GM23248 (cell line): ENCODE data around the gene NKX2-8. TPM values are rescaled to one million over a fixed set of nuclear protein-coding genes. Genes with fewer than 3 reads are reported as not detected.

Experiments used
- DNase-seq: peaks from one replicate; pipeline ENCODE4 v3.0.0-alpha.2; 2015
- H2AFZ ChIP-seq: fragments of 200-600 bp; sonication (generic); 2 replicates; pipeline ENCODE4 v1.6.1; 2016; ENCODE audit warnings: antibody characterized with exemption
- H3F3A ChIP-seq: fragments of 200-600 bp; sonication (generic); 2 replicates; pipeline ENCODE4 v1.6.1; 2016; ENCODE audit warnings: mild to moderate bottlenecking, antibody characterized with exemption, mixed run types; ENCODE audit not compliant: insufficient read depth
- H3K27ac ChIP-seq: fragments of 200-600 bp; sonication (generic); 2 replicates; pipeline ENCODE4 v1.5.1; 2016; ENCODE audit warnings: mild to moderate bottlenecking
- H3K27me3 ChIP-seq: fragments of 200-600 bp; sonication (generic); replicated peaks from 2 replicates; pipeline ENCODE4 v1.6.1; 2016; ENCODE audit warnings: mild to moderate bottlenecking; ENCODE audit not compliant: insufficient read depth
- H3K36me3 ChIP-seq: fragments of 200-600 bp; sonication (generic); 2 replicates; pipeline ENCODE4 v1.6.1; 2016; ENCODE audit warnings: low read depth, mild to moderate bottlenecking
- H3K4me1 ChIP-seq: fragments of 200-600 bp; sonication (generic); 2 replicates; pipeline ENCODE4 v1.6.1; 2016; ENCODE audit warnings: mild to moderate bottlenecking; ENCODE audit not compliant: insufficient read depth
- H3K4me2 ChIP-seq: fragments of 200-600 bp; sonication (generic); one replicate; pipeline ENCODE4 v1.6.1; 2016; ENCODE audit warnings: mild to moderate bottlenecking; ENCODE audit not compliant: unreplicated experiment
- H3K4me3 ChIP-seq: fragments of 200-600 bp; sonication (generic); 2 replicates; pipeline ENCODE4 v1.5.1; 2016; ENCODE audit warnings: mild to moderate bottlenecking
- H3K79me2 ChIP-seq: fragments of 200-600 bp; sonication (generic); 2 replicates; pipeline ENCODE4 v1.6.1; 2016; ENCODE audit warnings: mild to moderate bottlenecking; ENCODE audit not compliant: insufficient read depth
- H3K9ac ChIP-seq: fragments of 200-600 bp; sonication (generic); 2 replicates; pipeline ENCODE4 v1.6.1; 2016; ENCODE audit warnings: mild to moderate bottlenecking
- H3K9me2 ChIP-seq: fragments of 200-600 bp; sonication (generic); 2 replicates; pipeline ENCODE4 v1.6.1; 2016; ENCODE audit warnings: mixed run types, mild to moderate bottlenecking, moderate library complexity; ENCODE audit not compliant: insufficient read depth
- H3K9me3 ChIP-seq: fragments of 200-600 bp; sonication (generic); one replicate; pipeline ENCODE4 v1.6.1; 2017; ENCODE audit warnings: low read depth
- H4K20me1 ChIP-seq: fragments of 200-600 bp; sonication (generic); 2 replicates; pipeline ENCODE4 v1.6.0; 2016; ENCODE audit not compliant: insufficient read depth
- EZH2 ChIP-seq: fragments of 200-600 bp; sonication (generic); IDR thresholded peaks from 2 replicates; pipeline ENCODE4 v1.6.1; 2018; ENCODE audit warnings: antibody characterized with exemption, mild to moderate bottlenecking; ENCODE audit not compliant: insufficient read depth, poor library complexity, severe bottlenecking
- EZH2phosphoT487 ChIP-seq: fragments of 200-600 bp; sonication (generic); IDR thresholded peaks from 2 replicates; pipeline ENCODE4 v1.6.1; 2018; ENCODE audit warnings: antibody characterized with exemption, moderate library complexity, mild to moderate bottlenecking, low read depth; ENCODE audit not compliant: insufficient read depth
- WGBS, 2 experiments: methylation state at CpG; one replicate each; pipeline ENCODE4 v1.1.6; 2015 to 2017; ENCODE audit warnings: low lambda C conversion rate in 2 of 2, low coverage in 1 of 2; ENCODE audit errors: missing lambda C conversion rate in 2 of 2; 5-methylcytosine and 5-hydroxymethylcytosine counted together
- in situ Hi-C: fragments of 300-500 bp; cut with MboI; formaldehyde crosslinking; loops from 2 replicates; pipeline ENCODE4 v1.15.0; 2020
- polyA plus RNA-seq: library from polyadenylated mRNA; unstranded; fragments of >200 nt; fragmentation: Nextera tagmentation; extraction: Ambion mirVana; gene quantifications from 2 replicates; pipeline ENCODE4 v1.2.1, GENCODE V29; 2016
- total RNA-seq: library from RNA; depleted of rRNA; stranded (reverse); fragments of >200 nt; shearing (Covaris generic); gene quantifications from 2 replicates; pipeline ENCODE4 v1.2.3, GENCODE V29; 2014

The NKX2-8 gene
- total and polyA plus RNA-seq, 2 experiments from 2014 or later: not detected

DNA sequence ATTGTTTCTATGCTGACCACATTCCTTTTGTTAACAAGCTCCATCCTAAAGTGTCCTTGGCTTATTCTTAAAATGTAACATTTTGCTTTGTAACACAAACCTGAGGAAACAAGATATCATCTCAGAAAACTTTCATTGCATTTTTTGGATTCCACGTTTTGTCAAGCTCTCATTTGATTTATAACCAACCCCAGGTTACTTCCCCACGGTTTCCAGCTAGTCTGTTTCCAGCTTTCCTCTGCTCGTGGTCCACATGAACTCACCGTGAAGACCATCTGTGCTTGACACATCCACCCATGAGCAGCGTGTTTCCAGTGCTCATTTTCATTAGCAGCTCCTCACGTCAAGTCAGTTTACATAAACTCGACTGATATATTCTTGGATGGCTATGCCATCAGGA lies 6.4 kb upstream of the NKX2-8 start:
- H3K27ac ChIP-seq: no peak overlapping the region
- H3K27me3 ChIP-seq: peaks cover 86% of the 10 kb centered on the region
- in situ Hi-C loops: no loop called here
- no peaks in the 10 kb centered on the region for H3K36me3 ChIP-seq
- TF ChIP-seq EZH2 (no peak), EZH2phosphoT487 (no peak)
- no peak overlapping the region for H3K9ac ChIP-seq
- no peaks in the 10 kb centered on the region for H3F3A ChIP-seq
- no peak overlapping the region for H3K4me2 ChIP-seq
- no peaks in the 10 kb centered on the region for H3K9me3 ChIP-seq
- H3K9me2 ChIP-seq: no peaks in the 10 kb centered on the region
- H3K4me3 ChIP-seq: no peak overlapping the region
- no peak for DNase-seq
- 8 to 11% methylated on average over 7 of the region's 7 CpGs for WGBS, 2 experiments
- no peaks in the 10 kb centered on the region for H4K20me1 ChIP-seq
- H3K79me2 ChIP-seq: no peaks in the 10 kb centered on the region
- H2AFZ ChIP-seq: no peak overlapping the region
- no peaks in the 10 kb centered on the region for H3K4me1 ChIP-seq

DNA sequence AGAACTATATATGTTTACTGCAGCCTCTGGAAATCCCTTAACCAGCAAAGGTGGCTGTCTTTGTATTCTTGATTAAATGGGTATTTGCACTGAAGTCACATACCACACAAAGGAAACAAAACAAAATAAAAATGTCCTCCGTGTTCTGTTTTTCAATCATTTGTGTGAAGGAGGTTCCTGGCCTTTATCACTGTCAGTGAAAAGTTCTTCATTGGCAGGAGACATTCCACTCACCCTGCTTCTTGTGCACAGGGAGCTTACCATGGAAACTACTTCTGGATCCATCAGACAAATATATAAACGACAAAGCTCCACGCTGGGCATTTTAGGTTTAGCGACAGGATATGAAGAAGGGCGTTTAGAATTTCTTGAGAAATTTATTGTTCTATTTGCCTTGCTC lies 5.7 kb upstream of the NKX2-8 start:
- WGBS, 2 experiments: 16 to 17% methylated on average over 5 of the region's 5 CpGs
- no peak overlapping the region for H2AFZ ChIP-seq
- H3K4me3 ChIP-seq: no peak overlapping the region
- TF ChIP-seq EZH2phosphoT487 (no peak), EZH2 (no peak)
- H3K4me1 ChIP-seq: no peaks in the 10 kb centered on the region
- no peak overlapping the region for H3K4me2 ChIP-seq
- H3K9me3 ChIP-seq: no peaks in the 10 kb centered on the region
- no peak for DNase-seq
- peaks cover 90% of the 10 kb centered on the region for H3K27me3 ChIP-seq
- H3K36me3 ChIP-seq: no peaks in the 10 kb centered on the region
- in situ Hi-C loops: no loop called here
- no peaks in the 10 kb centered on the region for H3F3A ChIP-seq
- no peak overlapping the region for H3K27ac ChIP-seq
- no peaks in the 10 kb centered on the region for H4K20me1 ChIP-seq
- no peaks in the 10 kb centered on the region for H3K9me2 ChIP-seq
- no peak overlapping the region for H3K9ac ChIP-seq
- H3K79me2 ChIP-seq: no peaks in the 10 kb centered on the region

DNA sequence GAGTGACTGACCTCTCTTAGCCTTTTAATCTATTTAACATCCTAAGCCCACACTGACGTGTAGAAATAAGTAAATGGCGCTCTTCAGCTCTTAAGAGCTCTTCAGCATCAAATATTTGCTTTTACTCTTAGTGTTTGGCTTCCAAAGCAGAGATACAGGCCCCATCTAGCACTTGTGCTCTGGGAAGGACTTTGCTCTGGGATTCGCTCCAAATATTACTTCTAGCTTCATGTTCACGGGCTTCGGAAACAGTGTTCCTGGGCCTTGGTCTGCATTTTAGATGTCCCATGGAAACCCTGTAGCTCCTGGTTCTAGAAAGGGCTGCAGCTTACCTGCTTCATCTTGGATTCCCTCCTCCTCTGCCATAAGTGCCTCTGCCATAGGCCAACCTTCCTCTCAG lies 2.7 kb upstream of the NKX2-8 start:
- TF ChIP-seq EZH2phosphoT487: no peak
- TF ChIP-seq EZH2: peak; percentile 62
- Histone ChIP-seq H3K27me3 (peaks cover 83% of the 10 kb centered on the region), H3K4me3 (no peak overlapping the region), H3K79me2 (no peaks in the 10 kb centered on the region), H2AFZ (no peak overlapping the region), H3K36me3 (no peaks in the 10 kb centered on the region), H3K4me1 (no peaks in the 10 kb centered on the region), H3K4me2 (no peak overlapping the region), H3F3A (no peaks in the 10 kb centered on the region), H3K9ac (no peak overlapping the region), H4K20me1 (no peaks in the 10 kb centered on the region), H3K27ac (no peak overlapping the region), H3K9me3 (no peaks in the 10 kb centered on the region), H3K9me2 (no peaks in the 10 kb centered on the region)
- 22 to 28% methylated on average over 5 of the region's 5 CpGs for WGBS, 2 experiments
- DNase-seq: no peak
- in situ Hi-C loops: no loop called here

DNA sequence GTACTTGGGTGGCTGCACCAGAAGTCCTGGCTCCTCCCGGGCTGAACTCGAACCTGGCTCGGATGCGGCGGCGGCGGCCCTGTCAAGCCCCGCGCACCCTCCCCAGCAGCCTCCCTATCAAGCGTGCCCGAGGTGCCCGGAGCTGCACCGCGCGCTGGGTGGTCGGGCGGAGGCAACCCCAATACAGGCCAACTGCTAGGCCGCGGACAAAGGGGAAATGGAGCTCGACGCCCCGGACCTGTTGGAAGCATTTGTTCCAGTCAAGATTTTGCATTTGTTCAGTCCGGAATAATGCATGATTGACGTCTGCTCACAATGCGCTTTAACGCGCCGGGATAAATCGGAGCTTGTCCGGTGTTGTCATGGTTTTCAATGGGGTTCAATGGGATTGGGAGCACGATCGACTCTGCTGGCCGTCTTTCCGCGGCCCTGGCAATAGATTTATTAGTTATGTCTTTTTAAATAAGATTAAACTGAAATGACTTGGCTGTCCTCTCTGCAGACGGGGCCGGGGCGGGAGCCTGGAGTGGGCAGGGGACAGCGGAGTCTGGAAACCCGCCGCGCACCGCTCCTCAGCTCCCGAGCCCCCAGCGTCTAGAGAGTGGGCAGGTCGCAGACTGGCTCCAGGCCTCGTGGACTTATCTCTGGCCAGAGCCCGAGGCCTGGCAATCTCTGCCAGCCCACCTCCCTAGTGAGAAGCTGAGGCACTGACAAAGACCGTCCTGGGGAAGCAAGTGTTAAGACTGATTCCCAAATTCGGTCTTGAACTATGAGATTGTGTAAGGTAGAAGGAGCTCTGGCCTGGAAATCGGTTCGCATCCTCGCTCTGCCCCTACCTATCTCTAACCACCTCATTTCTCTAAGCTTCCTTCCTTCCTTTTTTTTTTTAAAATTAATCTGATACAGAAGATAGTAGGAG lies 1.7 kb upstream of the NKX2-8 start:
- Histone ChIP-seq H3K4me1 (no peaks in the 10 kb centered on the region), H3K4me2 (no peak overlapping the region), H3K27ac (no peak overlapping the region), H3K9me2 (no peaks in the 10 kb centered on the region), H3K9me3 (no peaks in the 10 kb centered on the region), H3K9ac (no peak overlapping the region), H3K36me3 (no peaks in the 10 kb centered on the region), H2AFZ (no peak overlapping the region), H3K79me2 (no peaks in the 10 kb centered on the region), H4K20me1 (no peaks in the 10 kb centered on the region), H3F3A (no peaks in the 10 kb centered on the region), H3K4me3 (no peak overlapping the region), H3K27me3 (peaks cover 83% of the 10 kb centered on the region)
- DNase-seq: no peak
- in situ Hi-C loops: no loop called here
- WGBS, 2 experiments: 8% methylated on average over 50 to 52 of the region's 53 CpGs
- TF ChIP-seq EZH2phosphoT487 (no peak), EZH2 (no peak)
